NCI-H1105 treated with DMSO at 0.1 percent for 48 hours (cell line): ENCODE data around the gene APMAP.

Experiments
- DNase-seq: peaks from one replicate; lab custom pipeline; 2025; lab: John Stamatoyannopoulos, UW

The APMAP gene

GRCh38 chr20:25024171-25024570 lies 31.6 kb upstream of the APMAP start:
- DNase-seq: no peak

GRCh38 chr20:25023356-25023755 lies 30.8 kb upstream of the APMAP start:
- DNase-seq: no peak

DNA sequence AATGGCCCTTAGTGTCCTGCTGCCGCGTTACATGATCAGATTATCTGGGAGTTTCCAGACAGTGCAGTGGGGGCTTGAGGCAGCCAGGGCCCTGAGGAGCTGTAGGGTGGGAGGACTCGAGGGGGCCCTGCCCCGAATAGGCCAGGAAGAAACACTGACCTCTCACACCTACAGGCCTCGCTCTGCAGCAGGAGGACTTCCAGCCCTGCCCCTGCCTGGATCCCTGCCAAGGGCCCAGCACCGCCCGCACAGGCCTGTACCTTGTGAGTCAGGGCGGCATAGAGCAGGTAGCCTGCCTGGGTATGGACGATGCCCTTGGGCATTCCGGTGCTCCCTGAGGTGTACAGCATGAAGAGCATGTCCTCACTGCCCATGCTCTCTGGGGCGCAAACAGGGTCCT lies 30.1 kb upstream of the APMAP start:
- no peak for DNase-seq

- no peak for DNase-seq
Observed at GRCh38 chr20:25021336-25021735, 28.8 kb upstream of the APMAP start.

DNA sequence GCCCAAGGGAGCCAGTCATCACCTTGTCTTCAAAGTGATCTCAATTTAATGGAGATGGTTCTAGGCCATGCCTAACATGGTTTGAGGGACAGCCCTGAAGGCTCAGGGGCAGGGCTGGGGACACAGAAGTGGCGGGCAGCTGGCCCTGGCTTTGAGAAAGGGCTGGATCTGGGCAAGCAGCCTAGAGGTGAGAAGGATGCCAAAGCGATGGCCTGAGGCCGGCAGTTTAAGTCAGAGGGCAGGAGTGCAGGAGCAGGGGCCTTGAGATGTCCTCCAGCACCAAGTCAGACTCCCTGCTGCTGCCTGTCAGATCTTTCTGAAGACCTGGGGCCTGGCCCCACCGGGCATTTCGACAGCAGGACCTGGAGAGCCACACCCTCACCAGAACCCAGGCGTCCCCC lies 28.4 kb upstream of the APMAP start:
- no peak for DNase-seq

DNA sequence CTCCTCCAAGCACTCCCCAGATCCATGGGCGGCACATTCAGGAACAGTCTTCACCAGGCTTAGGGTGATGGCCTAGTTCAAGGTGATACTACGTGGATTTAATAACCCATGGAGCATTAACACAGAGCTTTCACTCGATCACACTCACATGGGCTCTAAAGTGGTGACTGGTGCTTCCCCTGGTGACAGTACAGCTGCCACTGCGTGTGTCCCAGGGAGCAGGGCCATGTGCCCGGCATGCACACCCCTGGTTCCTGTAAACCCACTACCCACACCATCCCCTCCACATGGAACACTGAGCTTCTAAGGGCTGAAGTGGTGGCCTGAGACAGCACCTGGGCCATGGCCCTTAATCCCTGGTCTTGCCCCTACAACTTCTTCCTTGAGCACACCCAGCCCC lies 27.8 kb upstream of the APMAP start:
- DNase-seq: no peak

DNA sequence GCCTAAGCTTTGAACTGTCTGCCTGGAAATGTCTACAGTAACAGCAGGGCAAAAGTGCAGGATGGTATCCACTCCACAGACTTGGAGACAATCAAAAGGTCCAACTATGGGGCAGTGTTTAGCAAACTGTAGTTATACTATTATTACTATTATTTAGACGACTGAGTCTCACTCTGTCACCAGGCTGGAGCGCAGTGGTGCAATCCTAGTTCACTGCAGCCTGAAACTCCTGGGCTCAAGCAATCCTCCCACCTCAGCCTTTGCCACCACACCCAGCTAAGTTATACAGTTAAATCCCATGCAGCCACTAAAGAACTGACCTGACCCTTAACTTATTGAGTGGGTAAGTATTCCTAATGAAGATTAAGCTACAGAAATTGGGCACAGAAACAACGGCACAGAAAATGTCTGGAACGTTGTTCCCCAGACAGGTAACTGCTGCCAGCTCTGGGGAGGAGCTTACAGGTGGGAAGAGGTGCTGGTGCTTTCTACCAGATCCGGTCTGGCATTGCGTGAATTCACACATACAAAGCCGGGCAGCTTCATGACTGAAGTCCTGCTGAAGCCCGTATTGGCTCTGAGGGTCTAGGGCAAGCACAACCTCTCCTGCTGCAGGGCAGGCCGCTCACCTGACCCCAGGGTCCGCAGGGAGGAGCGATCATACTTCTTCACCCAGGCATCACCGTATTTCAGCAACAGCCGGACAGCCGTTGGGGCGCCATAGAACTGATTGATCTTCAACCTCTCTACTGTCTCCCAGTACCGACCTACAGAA lies 27.0 kb upstream of the APMAP start:
- no peak for DNase-seq

DNA sequence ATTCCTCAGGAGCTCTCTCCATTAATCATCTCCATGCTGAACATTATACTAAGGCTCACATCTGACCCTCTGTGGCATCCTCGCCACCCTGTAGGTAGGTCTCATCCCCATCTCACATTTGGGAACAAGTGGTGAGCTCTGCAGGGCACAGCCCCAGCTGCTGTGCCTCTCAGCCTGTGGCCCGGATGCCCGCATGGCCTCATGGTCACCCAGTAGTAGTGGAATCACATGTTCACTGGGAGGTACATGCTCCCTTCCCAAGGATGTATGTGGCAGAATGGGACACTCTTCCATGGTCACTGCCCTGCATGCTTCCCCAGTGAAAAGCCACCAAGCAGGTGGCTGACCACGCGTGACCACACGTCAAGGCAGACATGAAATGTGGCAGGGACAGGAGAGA lies 26.3 kb upstream of the APMAP start:
- no peak for DNase-seq

GRCh38 chr20:25018425-25018824 lies 25.9 kb upstream of the APMAP start:
- no peak for DNase-seq

DNA sequence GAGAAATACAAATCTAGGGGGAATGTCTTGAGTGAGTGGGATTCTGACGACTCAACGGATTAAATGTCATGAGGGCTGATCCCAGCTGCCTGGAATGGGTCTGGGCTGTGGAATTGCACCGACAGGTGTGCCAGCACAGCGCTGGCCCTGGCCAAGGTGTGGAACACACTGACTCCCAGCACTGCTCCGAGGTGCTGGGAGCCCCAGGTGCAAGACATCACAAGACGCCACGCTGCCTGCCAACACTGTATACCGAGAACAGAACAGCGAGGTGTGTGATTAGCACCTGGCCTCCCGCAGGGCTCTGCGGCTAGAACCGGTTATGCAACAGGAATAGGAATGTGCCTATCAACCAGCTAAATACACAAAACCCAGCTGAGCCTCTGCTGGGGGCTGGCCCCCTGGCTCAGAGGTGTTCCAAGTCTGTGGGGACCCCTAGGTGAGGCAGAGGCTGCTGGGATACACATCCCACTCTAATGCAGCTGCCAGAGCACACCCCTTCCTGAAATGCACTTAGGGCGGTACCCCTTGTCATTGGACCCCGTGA lies 24.8 kb upstream of the APMAP start:
- DNase-seq: peak; percentile 95

DNA sequence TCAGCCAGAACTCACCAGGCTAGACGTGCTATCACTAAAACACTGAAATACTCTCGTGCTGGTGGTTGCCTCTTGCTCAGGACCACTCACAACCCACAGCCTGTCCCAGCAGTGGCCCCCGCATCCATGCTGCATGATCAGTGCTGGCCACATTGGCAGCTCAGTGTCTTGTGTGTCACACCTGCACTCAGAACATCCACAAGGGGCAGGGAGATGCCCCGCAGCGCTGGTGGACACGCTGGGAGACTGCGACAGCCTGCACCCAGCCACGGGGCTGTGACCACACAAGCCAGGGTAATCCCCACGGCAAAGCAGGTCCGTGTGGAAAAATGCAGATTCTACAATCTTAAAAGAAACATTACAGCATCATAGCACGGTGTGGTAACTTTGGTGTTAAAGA lies 23.9 kb upstream of the APMAP start:
- no peak for DNase-seq

DNA sequence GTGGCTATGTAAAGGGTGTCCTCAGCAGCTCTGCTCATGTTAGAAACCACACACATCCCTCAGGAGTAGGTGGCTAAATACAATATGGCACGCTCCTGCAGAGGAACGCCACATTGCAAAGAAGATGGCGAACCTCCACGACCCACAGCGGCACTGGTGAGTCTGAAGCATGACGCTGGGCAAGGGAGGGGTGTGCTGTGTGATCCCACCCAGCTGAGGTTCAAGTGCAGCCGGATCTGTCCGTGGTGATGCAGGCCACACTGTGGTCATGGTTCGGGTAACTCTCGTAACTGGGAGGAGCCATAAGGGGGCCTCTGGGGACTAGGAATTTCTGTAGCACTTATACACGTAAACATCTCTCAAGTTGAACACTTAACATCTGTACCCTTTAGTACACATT lies 23.4 kb upstream of the APMAP start:
- no peak for DNase-seq

GRCh38 chr20:25014816-25015215 lies 22.3 kb upstream of the APMAP start:
- peak; percentile 5 for DNase-seq

DNA sequence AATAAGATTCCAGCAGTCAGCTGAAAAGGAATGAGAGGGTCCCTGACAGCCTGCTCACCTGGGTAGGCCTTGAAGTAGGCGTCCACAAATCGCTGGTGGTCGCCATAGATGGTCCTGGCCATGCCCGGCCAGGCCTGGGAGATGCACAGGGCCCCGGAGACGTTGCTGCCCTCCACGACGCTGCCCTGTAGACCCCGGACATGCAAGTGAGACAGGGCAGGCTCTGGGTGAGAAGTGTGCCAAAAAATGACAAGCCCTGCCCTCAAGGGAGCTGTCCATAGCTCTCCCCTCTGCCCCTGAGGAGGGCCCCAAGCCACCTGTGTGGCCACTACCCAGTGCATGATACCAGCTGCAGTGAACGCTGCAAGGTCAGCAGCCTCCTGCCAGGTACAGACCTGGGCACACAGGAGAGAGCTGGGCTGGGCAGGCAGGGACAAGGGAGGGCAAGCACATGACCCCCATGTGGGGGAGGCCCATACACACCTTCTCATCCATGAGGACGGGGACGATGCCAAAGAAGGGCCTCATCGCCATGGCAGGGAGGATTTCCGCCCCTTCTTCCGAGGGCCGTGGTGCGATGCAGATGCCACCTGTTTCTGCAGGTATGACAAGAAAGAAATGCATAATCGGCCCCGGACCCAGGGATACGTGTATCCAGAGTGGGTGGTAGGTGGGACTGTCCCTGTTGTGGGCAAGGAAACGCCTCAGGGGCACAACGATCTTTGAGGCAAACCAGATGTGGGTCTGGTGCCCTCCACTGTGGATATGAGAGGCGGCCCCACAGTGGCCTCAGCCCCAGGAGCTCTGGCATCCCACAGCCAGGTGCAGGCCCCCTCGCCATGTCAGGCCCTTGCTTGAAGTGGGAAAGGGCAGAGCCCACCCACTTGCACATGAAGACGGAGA lies 21.2 kb upstream of the APMAP start:
- no peak for DNase-seq

DNA sequence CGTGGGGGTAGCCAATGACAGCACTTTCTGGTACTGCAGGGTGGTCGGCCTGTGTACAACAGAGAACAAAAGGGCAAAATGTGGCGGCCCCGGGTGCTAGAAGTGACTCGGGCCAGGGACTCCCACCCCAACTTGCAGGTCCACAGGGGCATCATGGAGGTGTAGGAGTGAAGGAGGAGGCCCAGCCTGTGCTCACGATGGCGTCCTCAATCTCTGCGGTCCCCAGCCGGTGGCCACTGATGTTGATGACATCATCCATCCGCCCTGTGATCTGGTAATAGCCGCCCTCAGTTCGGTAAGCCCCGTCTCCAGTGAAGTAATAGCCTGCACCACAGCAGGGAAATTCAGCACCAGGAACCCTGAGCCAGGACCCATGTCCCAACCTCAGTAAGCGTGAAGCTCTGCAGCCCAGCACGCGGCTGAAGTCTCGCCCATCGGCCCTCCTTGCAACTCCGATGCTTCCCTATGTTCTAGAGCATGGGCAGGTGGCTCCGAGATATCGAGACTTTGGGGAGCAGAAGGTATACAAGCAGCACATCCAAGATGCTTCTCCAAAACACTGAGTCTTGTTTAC lies 20.2 kb upstream of the APMAP start:
- DNase-seq: no peak

DNA sequence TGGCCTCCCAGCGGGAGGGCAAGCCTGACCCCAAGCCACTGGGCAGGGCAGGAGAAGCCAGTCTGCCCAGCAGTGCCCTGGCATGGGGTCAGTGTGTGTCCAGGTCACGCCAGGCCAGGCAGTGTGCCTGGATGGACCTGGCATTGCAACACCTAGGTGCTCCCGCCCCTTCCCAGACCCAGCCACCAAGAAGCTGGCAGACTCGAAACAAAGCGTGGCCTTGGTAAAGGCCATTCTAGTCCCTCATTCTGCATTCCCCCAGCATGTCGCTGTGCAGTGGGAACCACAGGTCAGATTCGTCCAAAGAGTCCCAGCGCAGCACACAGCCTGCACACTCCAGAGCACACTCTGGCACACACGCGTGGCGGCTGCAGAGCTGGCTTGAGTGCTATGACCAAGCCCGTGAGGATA lies 19.3 kb upstream of the APMAP start:
- DNase-seq: no peak

- no peak for DNase-seq
Observed at GRCh38 chr20:25011261-25011660, 18.7 kb upstream of the APMAP start.

GRCh38 chr20:25009218-25010145 lies 16.9 kb upstream of the APMAP start:
- no peak for DNase-seq

DNA sequence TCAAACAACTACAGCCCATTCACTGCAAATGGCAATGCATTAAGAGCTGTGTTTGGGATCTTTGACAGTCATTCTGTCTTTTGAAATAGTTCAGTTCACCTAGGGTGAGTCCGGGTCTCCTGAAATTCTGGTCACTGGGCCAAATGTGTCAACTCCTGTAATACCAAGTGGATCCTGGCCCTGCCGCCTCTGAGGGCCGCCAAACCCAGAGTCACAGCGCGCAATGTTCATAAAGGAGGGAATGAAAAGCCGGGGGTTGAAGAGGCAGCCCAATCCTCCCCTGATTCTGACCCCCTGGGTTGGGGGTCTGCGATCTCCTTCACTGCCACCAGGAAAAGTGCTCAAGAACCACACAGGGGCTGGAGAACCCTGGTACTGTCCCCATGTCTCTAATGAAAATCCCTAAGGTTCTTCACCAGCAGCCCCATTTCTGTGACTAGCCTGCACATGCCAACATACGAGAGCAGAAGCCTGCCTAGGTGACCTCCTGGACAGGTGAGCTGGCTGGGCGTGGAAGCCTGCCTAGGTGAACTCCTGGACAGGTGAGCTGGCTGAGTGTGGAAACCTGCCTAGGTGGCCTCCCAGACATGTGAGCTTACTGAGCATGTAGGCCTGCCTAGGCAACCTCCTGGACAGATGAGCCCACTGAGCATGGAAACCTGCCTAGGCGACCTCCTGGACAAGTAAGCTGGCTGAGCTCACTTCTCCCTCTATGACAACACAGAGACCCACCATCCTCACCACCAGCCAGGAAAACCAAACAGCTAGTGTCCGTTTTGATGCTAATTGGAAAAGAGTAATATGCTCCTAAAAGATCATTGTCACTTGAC lies 16.1 kb upstream of the APMAP start:
- no peak for DNase-seq

DNA sequence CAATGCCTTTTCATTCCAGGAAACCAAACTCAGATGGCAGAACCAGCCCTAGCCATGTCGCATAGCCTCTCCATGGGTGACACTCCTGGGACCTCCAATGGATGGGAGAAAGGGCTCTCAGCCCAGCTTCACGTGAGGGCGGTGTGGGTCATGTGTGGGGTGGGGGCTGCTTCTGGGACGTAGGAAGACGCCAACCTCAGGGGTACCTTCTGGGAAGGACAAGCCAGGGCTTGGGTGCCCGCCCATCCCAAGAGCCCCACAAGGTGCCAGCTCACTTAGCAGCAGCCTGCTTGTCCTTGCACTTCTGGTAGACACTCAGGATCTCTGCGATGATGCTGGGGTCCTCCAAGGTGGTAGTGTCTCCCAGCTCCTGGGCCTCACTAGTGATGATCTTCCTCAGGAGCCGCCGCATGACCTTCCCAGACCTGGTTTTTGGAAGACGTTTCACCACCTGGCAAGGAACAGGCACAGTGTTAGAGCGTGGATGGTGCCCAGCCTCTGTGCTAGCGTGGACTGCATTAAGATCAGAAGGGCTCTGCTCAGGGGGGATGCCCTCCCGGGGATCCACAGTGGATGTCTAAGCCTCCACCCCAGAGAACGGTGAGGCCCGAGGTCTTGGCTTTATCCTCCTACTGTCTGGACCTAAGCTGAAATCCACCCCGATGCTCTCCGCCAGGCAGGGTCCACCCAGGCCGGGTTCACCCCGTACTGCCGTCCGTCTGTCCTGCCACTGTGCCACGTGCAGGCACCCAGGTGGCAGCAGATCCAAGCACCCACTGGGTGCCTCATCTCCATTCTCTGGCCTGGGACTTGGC lies 15.1 kb upstream of the APMAP start:
- no peak for DNase-seq
